Stimulated activated CD8-positive, alpha-beta memory T cell treated with anti-CD3 and anti-CD28 coated beads, Interleukin-12 subunit alpha, Interleukin-12 subunit beta, amount 100 ng/mL, for 4 hours (primary cell): ENCODE measurements around the gene CEP19.

Experiments
- DNase-seq: peaks from one replicate; pipeline ENCODE4 v3.0.0-alpha.2; 2020; ENCODE audit warnings: low read depth

CEP19 gene

GRCh38 chr3:196666001-196666867 is 45.8 kb downstream of the CEP19 start:
- no peak for DNase-seq

GRCh38 chr3:196662711-196663571 is 49.1 kb downstream of the CEP19 start:
- no peak for DNase-seq

DNA sequence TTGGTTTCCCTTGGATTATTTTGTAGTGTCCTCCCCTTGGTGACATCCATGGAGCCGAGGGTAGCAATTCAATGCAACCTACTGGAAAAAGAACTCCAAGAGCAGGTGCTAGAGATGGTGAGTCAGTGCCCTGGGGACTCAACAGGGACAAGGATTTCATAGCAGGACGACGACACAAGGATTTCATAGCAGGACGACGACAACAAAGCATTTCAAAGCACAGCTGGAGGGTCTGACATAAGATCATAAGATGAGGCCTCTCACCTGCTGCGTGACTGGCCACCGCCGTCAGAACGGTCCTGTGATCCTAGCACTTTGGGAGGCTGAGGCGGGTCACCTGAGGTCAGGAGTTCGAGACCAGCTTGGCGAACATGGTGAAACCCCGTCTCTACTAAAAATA is 50.0 kb downstream of the CEP19 start:
- DNase-seq, result no peak

DNA sequence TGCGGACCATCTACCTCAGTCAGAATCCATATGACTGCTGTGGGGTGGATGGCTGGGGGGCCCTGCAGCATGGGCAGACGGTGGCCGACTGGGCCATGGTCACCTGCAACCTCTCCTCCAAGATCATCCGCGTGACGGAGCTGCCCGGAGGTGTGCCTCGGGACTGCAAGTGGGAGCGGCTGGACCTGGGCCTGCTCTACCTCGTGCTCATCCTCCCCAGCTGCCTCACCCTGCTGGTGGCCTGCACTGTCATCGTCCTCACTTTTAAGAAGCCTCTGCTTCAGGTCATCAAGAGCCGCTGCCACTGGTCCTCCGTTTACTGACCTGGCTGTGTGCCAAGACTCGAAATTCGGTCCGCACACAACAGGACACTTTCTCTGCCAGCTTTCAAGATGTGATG is 50.6 kb downstream of the CEP19 start:
- no peak for DNase-seq

GRCh38 chr3:196660381-196661166 is 51.5 kb downstream of the CEP19 start:
- DNase-seq, result no peak

- no peak for DNase-seq
Observed at GRCh38 chr3:196659901-196660351, 52.1 kb downstream of the CEP19 start.
